ENCODE measurements around the gene MAP2K5. TPM values are rescaled to one million over a fixed set of nuclear protein-coding genes. Genes with fewer than 3 reads are reported as not detected.

The MAP2K5 gene
- total RNA-seq, 4 donors from 2014 or later: 7.7 to 15.1 (median 12.0) TPM

DNA sequence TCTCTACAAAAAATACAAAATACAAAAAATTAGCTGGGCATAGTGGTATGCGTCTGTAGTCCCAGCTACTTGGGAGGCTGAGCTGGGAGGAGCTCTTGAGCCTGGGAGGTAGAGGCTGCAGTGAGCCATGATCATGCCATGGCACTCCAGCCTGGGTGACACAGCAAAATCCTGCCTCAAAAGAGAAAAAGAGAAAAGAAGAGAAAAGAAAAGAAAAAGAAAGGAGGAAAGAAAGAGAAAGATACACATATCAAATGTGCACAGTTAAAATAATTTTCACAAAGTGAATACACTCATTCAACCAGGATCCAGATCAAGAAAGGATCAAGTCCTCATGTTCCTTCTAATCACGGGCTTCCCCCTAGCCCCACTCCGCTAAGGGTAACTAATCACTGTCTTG, 27.4 kb upstream of the MAP2K5 start:
- no peaks in the 10 kb centered on the region for H3K9me3 ChIP-seq
- no peak for ATAC-seq
- peaks cover 0 to 58% of the 10 kb centered on the region in 2 donors for H3K36me3 ChIP-seq
- WGBS, 2 donors (ENCODE audit: low coverage in 1 of 2): 75 to 100% methylated on average over 1 to 2 of the region's 3 CpGs
- H3K4me1 ChIP-seq: peaks cover 0 to 3% (median 0%) of the 10 kb centered on the region in 3 donors
- H3K27me3 ChIP-seq: no peaks in the 10 kb centered on the region
- TF ChIP-seq EP300 (IDR thresholded peaks at IDR 0.05) (no peak), POLR2A (IDR thresholded peaks at IDR 0.05) (no peak), POLR2AphosphoS5 (IDR thresholded peaks at IDR 0.05) (no peak)
- TF ChIP-seq, protein P1, sequence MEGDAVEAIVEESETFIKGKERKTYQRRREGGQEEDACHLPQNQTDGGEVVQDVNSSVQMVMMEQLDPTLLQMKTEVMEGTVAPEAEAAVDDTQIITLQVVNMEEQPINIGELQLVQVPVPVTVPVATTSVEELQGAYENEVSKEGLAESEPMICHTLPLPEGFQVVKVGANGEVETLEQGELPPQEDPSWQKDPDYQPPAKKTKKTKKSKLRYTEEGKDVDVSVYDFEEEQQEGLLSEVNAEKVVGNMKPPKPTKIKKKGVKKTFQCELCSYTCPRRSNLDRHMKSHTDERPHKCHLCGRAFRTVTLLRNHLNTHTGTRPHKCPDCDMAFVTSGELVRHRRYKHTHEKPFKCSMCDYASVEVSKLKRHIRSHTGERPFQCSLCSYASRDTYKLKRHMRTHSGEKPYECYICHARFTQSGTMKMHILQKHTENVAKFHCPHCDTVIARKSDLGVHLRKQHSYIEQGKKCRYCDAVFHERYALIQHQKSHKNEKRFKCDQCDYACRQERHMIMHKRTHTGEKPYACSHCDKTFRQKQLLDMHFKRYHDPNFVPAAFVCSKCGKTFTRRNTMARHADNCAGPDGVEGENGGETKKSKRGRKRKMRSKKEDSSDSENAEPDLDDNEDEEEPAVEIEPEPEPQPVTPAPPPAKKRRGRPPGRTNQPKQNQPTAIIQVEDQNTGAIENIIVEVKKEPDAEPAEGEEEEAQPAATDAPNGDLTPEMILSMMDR (IDR thresholded peaks at IDR 0.05): no peak
- H3K4me3 ChIP-seq: no peak overlapping the region
- no peak overlapping the region for H3K27ac ChIP-seq

DNA sequence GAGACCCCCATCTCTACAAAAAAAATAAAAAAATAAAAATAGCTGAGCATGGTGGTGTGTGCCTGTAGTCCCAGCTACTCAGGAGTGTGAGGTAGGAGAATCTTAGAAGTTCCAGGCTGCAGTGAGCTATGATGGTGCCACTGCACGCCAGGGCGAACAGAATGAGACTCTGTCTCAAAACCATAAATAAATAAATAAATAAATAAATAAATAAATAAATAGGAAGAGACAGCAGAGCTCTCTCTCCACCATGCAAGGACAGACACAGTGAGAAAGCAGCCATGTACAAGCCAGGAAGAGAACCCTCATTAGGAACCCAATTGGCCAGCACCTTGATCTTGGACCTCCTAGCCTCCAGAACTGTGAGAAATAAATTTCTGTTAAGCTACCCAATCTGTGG, 26.9 kb upstream of the MAP2K5 start:
- WGBS, 2 donors (ENCODE audit: low coverage in 1 of 2): 90 to 92% methylated on average over 2 of the region's 2 CpGs
- H3K9me3 ChIP-seq: no peaks in the 10 kb centered on the region

DNA sequence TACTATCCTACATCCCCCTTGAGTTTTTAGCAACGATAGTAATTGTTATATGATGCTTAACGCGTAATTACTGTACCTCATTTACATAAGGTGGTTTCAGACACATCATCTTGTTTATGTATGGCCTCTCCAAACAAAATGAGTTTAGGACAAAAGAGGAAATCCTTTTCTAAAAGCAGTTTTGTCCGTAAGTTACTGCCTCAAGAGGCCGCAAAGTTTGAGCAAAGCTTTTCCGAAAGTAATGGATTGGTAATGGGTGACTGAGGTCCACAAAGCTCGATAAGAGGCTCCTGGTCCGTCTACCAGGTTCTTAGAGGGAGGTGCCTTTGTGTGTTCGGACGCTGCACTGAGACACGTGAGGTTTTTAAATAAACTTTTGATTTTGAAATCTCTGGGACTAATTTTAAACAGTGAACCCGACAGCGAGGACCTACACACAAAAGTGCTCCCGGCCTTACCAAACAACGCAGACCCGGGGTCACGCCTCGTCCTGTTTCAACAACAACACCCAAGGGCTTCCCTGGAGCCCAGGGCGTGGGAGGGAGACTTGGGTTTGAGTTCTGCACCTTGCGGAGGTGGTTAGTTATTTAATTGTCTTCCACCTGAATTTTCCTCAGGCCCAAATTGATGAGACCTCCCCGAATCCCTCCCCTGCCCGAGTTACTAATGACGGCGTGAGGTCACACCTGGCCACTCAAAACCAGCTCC, 22.0 kb upstream of the MAP2K5 start:
- Histone ChIP-seq H3K36me3 (peaks cover 0 to 16% of the 10 kb centered on the region in 2 donors), H3K4me1 (peaks cover 2 to 28% (median 5%) of the 10 kb centered on the region in 3 donors), H3K4me3 (peak overlapping the region; percentile 47 to 87), H3K27me3 (no peaks in the 10 kb centered on the region), H3K9me3 (no peaks in the 10 kb centered on the region), H3K27ac (peak overlapping the region; percentile 68 to 97 (median 96))
- WGBS, 2 donors (ENCODE audit: low coverage in 1 of 2): 21 to 45% methylated on average over 8 to 18 of the region's 24 CpGs
- TF ChIP-seq POLR2A (IDR thresholded peaks at IDR 0.05): no peak
- TF ChIP-seq EP300 (IDR thresholded peaks at IDR 0.05): no peak
- TF ChIP-seq, protein P1 (IDR thresholded peaks at IDR 0.05): no peak
- TF ChIP-seq POLR2AphosphoS5 (IDR thresholded peaks at IDR 0.05): no peak
- peak; percentile 22 for ATAC-seq

More for the DNA sequence above, 26.9 kb upstream of the MAP2K5 start:
- H3K4me3 ChIP-seq: no peak overlapping the region
- H3K4me1 ChIP-seq: peaks cover 0 to 7% (median 0%) of the 10 kb centered on the region in 3 donors
- TF ChIP-seq POLR2AphosphoS5 (IDR thresholded peaks at IDR 0.05): no peak
- TF ChIP-seq, protein P1 (IDR thresholded peaks at IDR 0.05): no peak
- TF ChIP-seq EP300 (IDR thresholded peaks at IDR 0.05): no peak
- no peak for TF ChIP-seq POLR2A (IDR thresholded peaks at IDR 0.05)
- no peak overlapping the region for H3K27ac ChIP-seq
- no peaks in the 10 kb centered on the region for H3K27me3 ChIP-seq
- ATAC-seq: no peak
- peaks cover 0 to 55% of the 10 kb centered on the region in 2 donors for H3K36me3 ChIP-seq

DNA sequence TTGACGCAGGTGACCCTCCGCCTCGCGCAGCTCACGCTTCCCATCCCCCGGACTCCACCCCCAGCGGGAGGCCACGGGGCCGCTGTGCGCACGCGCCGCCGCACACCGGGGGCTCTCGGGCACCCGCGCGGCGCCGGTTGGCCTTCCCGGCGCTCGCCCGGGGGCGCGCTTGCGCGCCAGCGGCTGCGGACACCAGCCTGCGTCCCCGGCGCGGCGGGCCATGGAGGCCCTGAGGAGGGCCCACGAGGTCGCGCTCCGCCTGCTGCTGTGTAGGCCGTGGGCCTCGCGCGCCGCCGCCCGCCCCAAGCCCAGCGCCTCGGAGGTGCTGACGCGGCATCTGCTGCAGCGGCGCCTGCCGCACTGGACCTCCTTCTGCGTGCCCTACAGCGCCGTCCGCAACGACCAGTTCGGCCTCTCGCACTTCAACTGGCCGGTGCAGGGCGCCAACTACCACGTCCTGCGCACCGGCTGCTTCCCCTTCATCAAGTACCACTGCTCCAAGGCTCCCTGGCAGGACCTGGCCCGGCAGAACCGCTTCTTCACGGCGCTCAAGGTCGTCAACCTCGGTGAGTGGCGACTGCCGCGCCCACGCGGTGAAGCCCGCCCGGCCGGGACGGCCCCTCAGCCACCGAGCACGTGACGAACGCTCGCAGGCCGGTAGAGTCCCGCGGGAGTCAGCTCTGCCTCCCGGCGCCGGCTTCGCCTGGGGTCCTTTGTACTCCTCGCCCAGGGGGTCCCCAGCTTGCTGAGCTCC, 21.3 kb upstream of the MAP2K5 start, which contains the start of gene C15orf61:
TSS of gene C15orf61 (plus strand) at position 103 of the 754 bp plus-strand sequence. CDS start at position 221, 118 bp downstream.
- no peaks in the 10 kb centered on the region for H3K27me3 ChIP-seq
- H3K27ac ChIP-seq: peak within 1 kb of the TSS; percentile 85 to 97 (median 96)
- TF ChIP-seq, protein P1 (IDR thresholded peaks at IDR 0.05): peak in 1 of 4 experiments; percentile 25
- TF ChIP-seq POLR2AphosphoS5 (IDR thresholded peaks at IDR 0.05) (peak; percentile 42), POLR2A (IDR thresholded peaks at IDR 0.05) (peak; percentile 86 to 93), EP300 (IDR thresholded peaks at IDR 0.05) (no peak)
- H3K36me3 ChIP-seq: peaks cover 0 to 9% of the 10 kb centered on the region in 2 donors
- H3K4me3 ChIP-seq: peak within 1 kb of the TSS; percentile 47 to 87
- no peaks in the 10 kb centered on the region for H3K9me3 ChIP-seq
- peak; percentile 92 for ATAC-seq
- H3K4me1 ChIP-seq: peaks cover 2 to 28% (median 5%) of the 10 kb centered on the region in 3 donors
- no CpG with 5 or more reads among the region's 94 CpGs for WGBS, 2 donors (ENCODE audit: low coverage in 1 of 2)
